Head of caudate nucleus (tissue), 42 donors: ENCODE measurements around the gene AAMP.
"Not testable (repeated sequence)": the region's sequence is repeated elsewhere in the genome, so short reads cannot be mapped to it uniquely, and the experiment has no call there.

ENCODE experiments used
- DNase-seq, 42 donors: peaks; one replicate each; pipeline versions ENCODE4 v3.0.0 to v3.0.0-alpha.2; 2020 to 2021; ENCODE audit warnings: mixed read lengths in 7 of 42
- intact Hi-C: fragments of 100-400 bp; cut with DNase I; formaldehyde crosslinking; loops from one replicate; pipeline ENCODE4 v1.15.0; 2022

AAMP gene

GRCh38 chr2:218280260-218280870 is 10.4 kb upstream of the AAMP start:
- DNase-seq = no peak
- intact Hi-C loops = no loop called here

GRCh38 chr2:218278531-218279360 is 8.8 kb upstream of the AAMP start:
- no peak for DNase-seq
- intact Hi-C loops = no loop called here

- DNase-seq = no peak
- intact Hi-C loops = no loop called here
Observed at GRCh38 chr2:218277921-218278320, 8.0 kb upstream of the AAMP start.

GRCh38 chr2:218276986-218277755 is 7.2 kb upstream of the AAMP start:
- DNase-seq = no peak
- intact Hi-C loops = no loop called here

- DNase-seq = no peak
- intact Hi-C loops = no loop called here
Observed at GRCh38 chr2:218275371-218276072, 5.6 kb upstream of the AAMP start.

GRCh38 chr2:218274586-218274985 is 4.6 kb upstream of the AAMP start:
- intact Hi-C loops = loop anchor here (5.0 kb wide), 1 partner anchor 123 kb away; the partner anchor contains the start of gene CTDSP1

GRCh38 chr2:218273908-218274249 is 3.9 kb upstream of the AAMP start:
- no peak for DNase-seq
- intact Hi-C loops = loop anchor here (5.0 kb wide), 1 partner anchor 123 kb away; the partner anchor contains the start of gene CTDSP1

More at GRCh38 chr2:218274586-218274985, 4.6 kb upstream of the AAMP start:
- DNase-seq = no peak

- not testable (repeated sequence) for DNase-seq
- intact Hi-C loops = loop anchor here (5.0 kb wide), 1 partner anchor 124 kb away; the partner anchor contains the start of gene CTDSP1
Observed at GRCh38 chr2:218273214-218273907, 3.4 kb upstream of the AAMP start.

- intact Hi-C loops = loop anchor here (5.0 kb wide), 1 partner anchor 125 kb away; the partner anchor contains the start of gene CTDSP1
Observed at GRCh38 chr2:218272531-218273212, 2.7 kb upstream of the AAMP start.

GRCh38 chr2:218271865-218272530 is 2.1 kb upstream of the AAMP start:
- no peak for DNase-seq

More at GRCh38 chr2:218272531-218273212, 2.7 kb upstream of the AAMP start:
- peak; percentile 75 to 93 (median 86) for DNase-seq

GRCh38 chr2:218271487-218271797 is 1.5 kb upstream of the AAMP start:
- no peak for DNase-seq
- intact Hi-C loops = loop anchor here (2.0 to 5.0 kb wide), 2 partner anchors 55 to 126 kb away; partner anchors contain the start of genes ARPC2 and CTDSP1

More at GRCh38 chr2:218271865-218272530, 2.1 kb upstream of the AAMP start:
- intact Hi-C loops = loop anchor here (2.0 to 5.0 kb wide), 2 partner anchors 55 to 125 kb away; partner anchors contain the start of genes ARPC2 and CTDSP1

- DNase-seq = peak in 5 of 42 donors; percentile 26 to 47 (median 40)
- intact Hi-C loops = loop anchor here (2.0 to 5.0 kb wide), 2 partner anchors 54 to 126 kb away; partner anchors contain the start of genes ARPC2 and CTDSP1
Observed at GRCh38 chr2:218270721-218271486, 967 bp upstream of the AAMP start.

- intact Hi-C loops = no loop called here
- no peak for DNase-seq
Observed at GRCh38 chr2:218267259-218267658, 2.7 kb downstream of the AAMP start.

GRCh38 chr2:218266316-218266979 is 3.5 kb downstream of the AAMP start:
- DNase-seq = no peak
- intact Hi-C loops = no loop called here

- DNase-seq = no peak
- intact Hi-C loops = no loop called here
Observed at GRCh38 chr2:218265626-218266025, 4.3 kb downstream of the AAMP start.
